ENCODE measurements around the gene PPM1N.
A peak's percentile ranks its signal among the peaks of the same experiment; 100 is the strongest.

PPM1N gene

GRCh38 chr19:45529420-45529785, 31.2 kb downstream of the PPM1N start:
- no peak for DNase-seq (ENCODE audit: low spot score)

GRCh38 chr19:45531349-45531748, 33.1 kb downstream of the PPM1N start:
- no peak for DNase-seq (ENCODE audit: low spot score)

- DNase-seq (ENCODE audit: low spot score): peak; percentile 34
Observed at GRCh38 chr19:45539459-45539858, 41.2 kb downstream of the PPM1N start.

GRCh38 chr19:45542234-45542668, 44.0 kb downstream of the PPM1N start:
- DNase-seq (ENCODE audit: low spot score): no peak

GRCh38 chr19:45547211-45547770, 49.0 kb downstream of the PPM1N start:
- DNase-seq (ENCODE audit: low spot score): no peak

GRCh38 chr19:45547965-45548609, 49.8 kb downstream of the PPM1N start:
- peak; percentile 69 for DNase-seq (ENCODE audit: low spot score)
